ENCODE results near the gene IKZF3. TPM values are rescaled to one million over a fixed set of nuclear protein-coding genes. Genes with fewer than 3 reads are reported as not detected.

Gene IKZF3
- total RNA-seq, 1 donor from 2014 or later, result 8.2 TPM

- Histone ChIP-seq H3K4me3 (no peak overlapping the region), H3K27ac (no peak overlapping the region), H3K9me3 (no peaks in the 10 kb centered on the region), H3K4me1 (no peaks in the 10 kb centered on the region), H3K27me3 (no peaks in the 10 kb centered on the region), H3K36me3 (no peaks in the 10 kb centered on the region)
- TF ChIP-seq, protein P1, sequence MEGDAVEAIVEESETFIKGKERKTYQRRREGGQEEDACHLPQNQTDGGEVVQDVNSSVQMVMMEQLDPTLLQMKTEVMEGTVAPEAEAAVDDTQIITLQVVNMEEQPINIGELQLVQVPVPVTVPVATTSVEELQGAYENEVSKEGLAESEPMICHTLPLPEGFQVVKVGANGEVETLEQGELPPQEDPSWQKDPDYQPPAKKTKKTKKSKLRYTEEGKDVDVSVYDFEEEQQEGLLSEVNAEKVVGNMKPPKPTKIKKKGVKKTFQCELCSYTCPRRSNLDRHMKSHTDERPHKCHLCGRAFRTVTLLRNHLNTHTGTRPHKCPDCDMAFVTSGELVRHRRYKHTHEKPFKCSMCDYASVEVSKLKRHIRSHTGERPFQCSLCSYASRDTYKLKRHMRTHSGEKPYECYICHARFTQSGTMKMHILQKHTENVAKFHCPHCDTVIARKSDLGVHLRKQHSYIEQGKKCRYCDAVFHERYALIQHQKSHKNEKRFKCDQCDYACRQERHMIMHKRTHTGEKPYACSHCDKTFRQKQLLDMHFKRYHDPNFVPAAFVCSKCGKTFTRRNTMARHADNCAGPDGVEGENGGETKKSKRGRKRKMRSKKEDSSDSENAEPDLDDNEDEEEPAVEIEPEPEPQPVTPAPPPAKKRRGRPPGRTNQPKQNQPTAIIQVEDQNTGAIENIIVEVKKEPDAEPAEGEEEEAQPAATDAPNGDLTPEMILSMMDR (IDR thresholded peaks at IDR 0.05), result no peak
- intact Hi-C loops (cut with DNase I), result no loop called here
- DNase-seq (no peak), ATAC-seq (peak; percentile 85)
Observed at GRCh38 chr17:39828443-39828842, 35.7 kb downstream of the IKZF3 start.

DNA sequence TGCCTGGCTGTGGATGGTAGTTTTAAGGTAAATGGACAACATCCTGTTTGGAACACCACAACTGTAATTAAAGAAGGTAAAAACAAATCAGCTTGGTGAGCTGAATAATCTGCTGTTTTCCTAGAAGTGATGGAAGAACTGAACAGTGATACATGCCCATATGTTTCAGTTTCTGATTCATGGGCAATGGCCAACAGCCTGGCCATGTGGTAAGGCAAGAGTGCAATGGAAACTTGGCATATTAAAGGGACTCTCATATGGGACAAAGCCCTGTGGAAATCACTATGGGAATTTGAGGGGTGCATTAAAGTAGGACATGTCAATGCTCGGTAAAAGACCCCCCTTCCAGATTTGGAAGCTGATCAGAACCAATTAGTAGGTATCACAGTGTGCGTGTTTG lies 37.8 kb downstream of the IKZF3 start:
- ATAC-seq (no peak), DNase-seq (no peak)
- Histone ChIP-seq H3K27me3 (no peaks in the 10 kb centered on the region), H3K4me1 (no peaks in the 10 kb centered on the region), H3K27ac (no peak overlapping the region), H3K36me3 (no peaks in the 10 kb centered on the region), H3K9me3 (no peaks in the 10 kb centered on the region), H3K4me3 (no peak overlapping the region)
- intact Hi-C loops (cut with DNase I), result no loop called here
- TF ChIP-seq, protein P1 (IDR thresholded peaks at IDR 0.05), result no peak

- intact Hi-C loops (cut with DNase I), result no loop called here
- Histone ChIP-seq H3K4me1 (no peaks in the 10 kb centered on the region), H3K27me3 (no peaks in the 10 kb centered on the region), H3K36me3 (no peaks in the 10 kb centered on the region), H3K27ac (no peak overlapping the region), H3K4me3 (no peak overlapping the region), H3K9me3 (no peaks in the 10 kb centered on the region)
- DNase-seq (no peak), ATAC-seq (no peak)
- TF ChIP-seq, protein P1 (IDR thresholded peaks at IDR 0.05), result no peak
Observed at GRCh38 chr17:39823407-39824054, 40.6 kb downstream of the IKZF3 start.

- intact Hi-C loops (cut with DNase I), result no loop called here
- H3K4me3 ChIP-seq, result no peak overlapping the region
- ATAC-seq, result peak; percentile 40
- DNase-seq, result no peak
- H3K9me3 ChIP-seq, result no peaks in the 10 kb centered on the region
- H3K27me3 ChIP-seq, result no peaks in the 10 kb centered on the region
- no peaks in the 10 kb centered on the region for H3K36me3 ChIP-seq
- H3K4me1 ChIP-seq, result no peaks in the 10 kb centered on the region
- TF ChIP-seq, protein P1 (IDR thresholded peaks at IDR 0.05), result no peak
- H3K27ac ChIP-seq, result no peak overlapping the region
Observed at GRCh38 chr17:39822051-39822451, 42.1 kb downstream of the IKZF3 start.

- H3K27ac ChIP-seq, result no peak overlapping the region
- TF ChIP-seq, protein P1 (IDR thresholded peaks at IDR 0.05), result no peak
- H3K4me1 ChIP-seq, result no peaks in the 10 kb centered on the region
- intact Hi-C loops (cut with DNase I), result no loop called here
- H3K9me3 ChIP-seq, result no peaks in the 10 kb centered on the region
- H3K36me3 ChIP-seq, result no peaks in the 10 kb centered on the region
- H3K27me3 ChIP-seq, result no peaks in the 10 kb centered on the region
- ATAC-seq, result peak; percentile 62
- no peak overlapping the region for H3K4me3 ChIP-seq
- DNase-seq, result no peak
Observed at GRCh38 chr17:39820987-39821386, 43.1 kb downstream of the IKZF3 start.

- intact Hi-C loops (cut with DNase I), result no loop called here
- Histone ChIP-seq H3K9me3 (no peaks in the 10 kb centered on the region), H3K27ac (no peak overlapping the region), H3K4me3 (no peak overlapping the region), H3K4me1 (no peaks in the 10 kb centered on the region), H3K27me3 (no peaks in the 10 kb centered on the region), H3K36me3 (no peaks in the 10 kb centered on the region)
- TF ChIP-seq, protein P1 (IDR thresholded peaks at IDR 0.05), result no peak
- ATAC-seq (peak; percentile 58), DNase-seq (no peak)
Observed at GRCh38 chr17:39820541-39820940, 43.6 kb downstream of the IKZF3 start.

All from upper lobe of right lung (tissue), 1 donor.